NB4 (cell line): Measurements from ENCODE around the gene KNL1.

Experiments
- DNase-seq: peaks from one replicate; pipeline ENCODE4 v3.0.0; 2010; ENCODE audit warnings: low read depth
- H3K4me3 ChIP-seq: one replicate; pipeline ENCODE4 v1.5.1; 2011; ENCODE audit warnings: mild to moderate bottlenecking, low read depth, low read length, moderate library complexity
- CTCF ChIP-seq: IDR thresholded peaks from one replicate; pipeline ENCODE4 v1.5.1; 2012; ENCODE audit warnings: low read depth, low read length
- MAX ChIP-seq: IDR thresholded peaks from 2 replicates; pipeline ENCODE4 v1.6.1; 2011; ENCODE audit warnings: low read depth, low read length
- MYC ChIP-seq: IDR thresholded peaks from 2 replicates; pipeline ENCODE4 v1.6.1; 2011; ENCODE audit warnings: low read depth, low read length
- POLR2A ChIP-seq: IDR thresholded peaks from 2 replicates; pipeline ENCODE4 v1.6.1; 2011; ENCODE audit warnings: mild to moderate bottlenecking; ENCODE audit not compliant: insufficient read length; ENCODE audit errors: extremely low read depth

KNL1 gene

DNA sequence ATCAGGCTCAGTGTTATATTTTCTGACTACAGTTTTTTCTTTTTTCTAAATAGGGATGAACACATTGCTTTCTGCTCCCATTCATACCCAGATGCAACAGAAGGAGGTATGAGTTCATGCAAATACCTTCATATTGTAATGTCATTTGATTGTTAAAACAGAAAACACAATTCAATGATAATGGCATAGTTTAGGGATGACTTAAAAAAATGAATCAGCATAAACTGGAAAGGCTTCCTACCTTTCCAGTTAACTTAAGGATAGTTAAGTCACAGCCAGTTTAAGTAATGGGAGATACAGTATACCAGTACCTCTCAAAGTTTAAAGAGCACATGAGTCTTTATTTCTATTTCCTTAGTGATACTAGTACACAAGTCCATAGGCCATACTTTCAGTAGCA, 24.9 kb downstream of the KNL1 start:
- H3K4me3 ChIP-seq, result no peak overlapping the region
- no peak for DNase-seq
- TF ChIP-seq MYC (no peak), MAX (no peak), CTCF (no peak), POLR2A (no peak)

DNA sequence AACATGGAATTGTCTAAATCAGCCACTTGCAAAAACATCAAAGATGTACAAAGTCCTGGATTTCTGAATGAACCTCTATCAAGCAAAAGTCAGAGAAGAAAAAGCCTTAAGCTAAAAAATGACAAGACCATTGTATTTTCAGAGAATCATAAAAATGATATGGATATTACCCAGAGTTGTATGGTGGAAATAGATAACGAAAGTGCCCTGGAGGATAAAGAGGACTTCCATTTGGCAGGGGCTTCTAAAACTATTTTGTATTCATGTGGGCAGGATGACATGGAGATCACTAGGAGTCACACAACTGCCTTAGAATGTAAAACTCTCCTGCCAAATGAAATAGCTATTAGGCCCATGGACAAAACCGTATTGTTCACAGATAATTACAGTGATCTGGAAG, 29.3 kb downstream of the KNL1 start:
- no peak for TF ChIP-seq MAX
- no peak for TF ChIP-seq MYC
- no peak for TF ChIP-seq CTCF
- TF ChIP-seq POLR2A, result no peak
- H3K4me3 ChIP-seq, result no peak overlapping the region
- no peak for DNase-seq

DNA sequence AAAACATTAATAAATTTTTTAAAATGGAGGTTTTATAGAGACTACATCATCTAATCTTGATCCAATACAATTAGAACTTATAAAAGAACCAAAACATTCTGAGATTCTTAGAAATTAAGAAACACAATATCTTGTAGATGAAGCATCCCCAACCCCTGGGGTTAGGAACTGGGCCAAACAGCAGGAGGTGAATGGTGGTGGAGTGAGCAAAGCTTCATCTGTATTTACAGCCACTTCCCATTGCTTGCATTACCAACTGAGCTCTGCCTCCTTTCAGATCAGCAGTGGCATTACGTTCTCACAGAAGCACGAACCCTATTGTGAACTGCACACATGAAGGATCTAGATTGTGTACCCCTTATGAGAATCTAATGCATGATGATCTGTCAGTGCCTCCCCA, 36.3 kb downstream of the KNL1 start:
- TF ChIP-seq CTCF (no peak), MYC (no peak), MAX (no peak), POLR2A (no peak)
- DNase-seq, result no peak
- no peak overlapping the region for H3K4me3 ChIP-seq

- no peak for DNase-seq
- no peak overlapping the region for H3K4me3 ChIP-seq
- no peak for TF ChIP-seq CTCF
- no peak for TF ChIP-seq MAX
- TF ChIP-seq POLR2A, result no peak
- no peak for TF ChIP-seq MYC
Observed at GRCh38 chr15:40633178-40633577, 39.1 kb downstream of the KNL1 start.

DNA sequence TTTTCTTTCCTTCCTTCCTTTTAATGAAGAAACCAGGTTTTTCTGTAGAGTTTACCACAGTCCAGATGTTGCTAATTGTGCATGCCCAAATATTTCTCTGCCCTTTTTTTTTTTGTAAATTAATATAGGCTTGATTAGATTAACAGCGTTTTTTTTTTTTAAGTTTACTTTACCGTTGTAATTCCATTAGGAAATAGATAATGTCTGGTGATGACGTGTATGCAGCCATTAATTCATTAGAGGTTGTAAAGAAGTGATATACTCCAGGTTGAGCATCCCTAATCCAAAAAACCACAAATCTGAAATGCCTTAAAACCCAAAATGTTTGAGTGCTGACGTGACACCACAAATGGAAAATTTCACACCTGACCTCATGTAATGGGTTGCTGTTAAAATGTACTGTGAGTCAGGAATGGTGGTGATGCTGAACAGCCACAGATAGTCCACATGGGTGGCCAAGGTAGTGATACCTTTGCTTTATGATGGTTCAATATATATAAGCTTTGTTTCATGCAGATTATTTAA, 43.2 kb downstream of the KNL1 start:
- no peak for TF ChIP-seq MYC
- TF ChIP-seq POLR2A, result no peak
- no peak for TF ChIP-seq CTCF
- TF ChIP-seq MAX, result no peak
- H3K4me3 ChIP-seq, result no peak overlapping the region
- no peak for DNase-seq

GRCh38 chr15:40639677-40640076, 45.6 kb downstream of the KNL1 start:
- H3K4me3 ChIP-seq, result no peak overlapping the region
- no peak for DNase-seq
- TF ChIP-seq POLR2A (no peak), CTCF (no peak), MYC (no peak), MAX (no peak)
